GM23338 (cell line): Measurements from ENCODE around the gene CCDC38. TPM values are rescaled to one million over a fixed set of nuclear protein-coding genes. Genes with fewer than 3 reads are reported as not detected.

Experiments
- ATAC-seq: fragments of 200-7000 bp; cut with Tn5 transposase; 3 replicates; pipeline ENCODE4 v1.9.1; 2020
- DNase-seq: peaks from one replicate; pipeline ENCODE4 v3.0.0-alpha.2; 2015; ENCODE audit warnings: low spot score
- H2AFZ ChIP-seq: fragments of 200-600 bp; sonication (generic); 2 replicates; pipeline ENCODE4 v1.8.0; 2016; ENCODE audit warnings: antibody characterized with exemption, mild to moderate bottlenecking, moderate library complexity
- H3F3A ChIP-seq: fragments of 200-600 bp; sonication (generic); replicated peaks from 2 replicates; pipeline ENCODE4 v1.8.0; 2017; ENCODE audit warnings: antibody characterized with exemption, mixed run types, low read depth
- H3K27ac ChIP-seq: fragments of 200-600 bp; sonication (generic); 2 replicates; pipeline ENCODE4 v1.6.1; 2016; ENCODE audit warnings: low read depth
- H3K27me3 ChIP-seq: fragments of 200-600 bp; sonication (generic); 2 replicates; pipeline ENCODE4 v1.8.0; 2016; ENCODE audit warnings: mild to moderate bottlenecking, mixed run types, moderate library complexity; ENCODE audit not compliant: insufficient read depth
- H3K36me3 ChIP-seq: fragments of 200-600 bp; sonication (generic); 2 replicates; pipeline ENCODE4 v1.8.0; 2016; ENCODE audit warnings: mild to moderate bottlenecking; ENCODE audit not compliant: insufficient read depth
- H3K4me1 ChIP-seq: fragments of 200-600 bp; sonication (generic); 2 replicates; pipeline ENCODE4 v1.8.0; 2016; ENCODE audit warnings: mild to moderate bottlenecking, moderate library complexity; ENCODE audit not compliant: insufficient read depth
- H3K4me2 ChIP-seq: fragments of 200-600 bp; sonication (generic); 2 replicates; pipeline ENCODE4 v1.7.1; 2017; ENCODE audit warnings: mixed run types
- H3K4me3 ChIP-seq: fragments of 200-600 bp; sonication (generic); 2 replicates; pipeline ENCODE4 v1.6.1; 2016; ENCODE audit warnings: mixed run types
- H3K79me2 ChIP-seq: fragments of 200-600 bp; sonication (generic); replicated peaks from 2 replicates; pipeline ENCODE4 v1.8.0; 2017; ENCODE audit warnings: mild to moderate bottlenecking; ENCODE audit not compliant: insufficient read depth
- H3K9me2 ChIP-seq: fragments of 200-600 bp; sonication (generic); 2 replicates; pipeline ENCODE4 v1.8.0; 2017; ENCODE audit not compliant: insufficient read depth
- H4K20me1 ChIP-seq: fragments of 200-600 bp; sonication (generic); replicated peaks from 2 replicates; pipeline ENCODE4 v1.8.0; 2017; ENCODE audit warnings: mild to moderate bottlenecking; ENCODE audit not compliant: insufficient read depth
- H3K27ac Mint-ChIP-seq: 2 replicates; pipeline ENCODE4 v1.8.0; 2020; ENCODE audit warnings: inconsistent platforms, mild to moderate bottlenecking, moderate library complexity, mixed read lengths
- H3K27me3 Mint-ChIP-seq: 3 replicates; pipeline ENCODE4 v1.8.0; 2022; ENCODE audit warnings: low read depth, mild to moderate bottlenecking, moderate library complexity, mixed read lengths, inconsistent platforms; ENCODE audit not compliant: insufficient read depth, poor library complexity
- H3K36me3 Mint-ChIP-seq: 3 replicates; pipeline ENCODE4 v1.8.0; 2021; ENCODE audit warnings: low read depth, mild to moderate bottlenecking, inconsistent platforms, moderate library complexity, mixed read lengths
- H3K4me1 Mint-ChIP-seq: 3 replicates; pipeline ENCODE4 v1.8.0; 2020; ENCODE audit warnings: mild to moderate bottlenecking, inconsistent platforms, mixed read lengths
- H3K4me3 Mint-ChIP-seq: 3 replicates; pipeline ENCODE4 v1.8.0; 2021; ENCODE audit warnings: moderate library complexity, mild to moderate bottlenecking, inconsistent platforms, mixed read lengths
- H3K9me3 Mint-ChIP-seq: 3 replicates; pipeline ENCODE4 v1.8.0; 2020; ENCODE audit warnings: moderate library complexity, mild to moderate bottlenecking, inconsistent platforms, mixed read lengths
- EZH2phosphoT487 ChIP-seq: fragments of 200-600 bp; sonication (generic); IDR thresholded peaks from one replicate; pipeline ENCODE4 v1.8.1; 2018; ENCODE audit warnings: antibody characterized with exemption; ENCODE audit not compliant: unreplicated experiment
- JUNB ChIP-seq: IDR thresholded peaks from one replicate; pipeline ENCODE4 v1.6.1; 2016; ENCODE audit warnings: antibody characterized with exemption; ENCODE audit not compliant: unreplicated experiment
- NANOG ChIP-seq: IDR thresholded peaks from 2 replicates; pipeline ENCODE4 v1.6.1; 2016; ENCODE audit warnings: antibody characterized with exemption, borderline replicate concordance
- POLR2AphosphoS5 ChIP-seq: IDR thresholded peaks from 2 replicates; pipeline ENCODE4 v1.6.1; 2016; ENCODE audit warnings: antibody characterized with exemption, low read depth
- REST ChIP-seq: IDR thresholded peaks from one replicate; pipeline ENCODE4 v1.6.1; 2018; ENCODE audit warnings: antibody characterized with exemption; ENCODE audit not compliant: unreplicated experiment
- ZNF462 ChIP-seq: fragments of 250-450 bp; sonication (Bioruptor Pico); IDR thresholded peaks from 2 replicates; pipeline ENCODE4 v1.5.0; 2020; ENCODE audit warnings: mild to moderate bottlenecking, moderate library complexity
- polyA plus RNA-seq: library from polyadenylated mRNA; unstranded; fragments of >200 nt; fragmentation: Nextera tagmentation; extraction: Ambion mirVana; gene quantifications from 2 replicates; pipeline ENCODE4 v1.2.1, GENCODE V29; 2016
- total RNA-seq: library from RNA; depleted of rRNA; stranded (reverse); fragments of >200 nt; shearing (Covaris generic); gene quantifications from 2 replicates; pipeline ENCODE4 v1.2.3, GENCODE V29; 2014

CCDC38 gene
- total and polyA plus RNA-seq, 2 experiments from 2014 or later: not detected

GRCh38 chr12:95951515-95951914, 9.1 kb upstream of the CCDC38 start:
- Mint-ChIP-seq H3K4me1 (peaks cover 17% of the 10 kb centered on the region; the same call in 2 of the 3 replicates), H3K27ac (no peak overlapping the region), H3K9me3 (no peaks in the 10 kb centered on the region; the same call in 2 of the 3 replicates), H3K36me3 (no peaks in the 10 kb centered on the region), H3K4me3 (no peak overlapping the region), H3K27me3 (peaks cover 4% of the 10 kb centered on the region)
- Histone ChIP-seq H3K27ac (no peak overlapping the region), H3K4me3 (no peak overlapping the region), H3K27me3 (no peaks in the 10 kb centered on the region), H2AFZ (no peak overlapping the region), H4K20me1 (no peaks in the 10 kb centered on the region), H3F3A (no peaks in the 10 kb centered on the region), H3K4me1 (peaks cover 12% of the 10 kb centered on the region), H3K79me2 (no peaks in the 10 kb centered on the region), H3K9me2 (peaks cover 6% of the 10 kb centered on the region; the same call in 1 of the 2 replicates), H3K36me3 (no peaks in the 10 kb centered on the region), H3K4me2 (no peak overlapping the region)
- TF ChIP-seq EZH2phosphoT487: no peak
- TF ChIP-seq POLR2AphosphoS5: no peak
- TF ChIP-seq NANOG: no peak
- no peak for TF ChIP-seq JUNB
- TF ChIP-seq ZNF462: no peak
- TF ChIP-seq REST: no peak
- ATAC-seq: no peak
- DNase-seq: no peak
